ENCODE results near the gene AKAP8L.

The AKAP8L gene

GRCh38 chr19:15418579-15419412, at the start of gene AKAP8L:
AKAP8L (minus strand) TSS chr19:15418988; CDS start chr19:15418923, 65 bp downstream.
- FAIRE-seq (no peak), DNase-seq (ENCODE audit: insufficient read length, low spot score) (peak; percentile 95)
- peak; percentile 47 for TF ChIP-seq CTCF (IDR thresholded peaks at IDR 0.05; ENCODE audit: insufficient read depth, missing control alignments)

GRCh38 chr19:15467734-15468214, 49.0 kb upstream of the AKAP8L start:
- no peak for TF ChIP-seq CTCF (IDR thresholded peaks at IDR 0.05; ENCODE audit: insufficient read depth, missing control alignments)
- FAIRE-seq (no peak), DNase-seq (ENCODE audit: insufficient read length, low spot score) (no peak)

GRCh38 chr19:15466851-15467733, 48.3 kb upstream of the AKAP8L start:
- TF ChIP-seq CTCF (IDR thresholded peaks at IDR 0.05; ENCODE audit: insufficient read depth, missing control alignments), result no peak
- FAIRE-seq, result no peak
- DNase-seq (ENCODE audit: insufficient read length, low spot score), result no peak

- TF ChIP-seq CTCF (IDR thresholded peaks at IDR 0.05; ENCODE audit: insufficient read depth, missing control alignments), result no peak
- no peak for DNase-seq (ENCODE audit: insufficient read length, low spot score)
- FAIRE-seq, result no peak
These were observed 45.9 kb upstream of the AKAP8L start, which contains the start of gene RASAL3 for GRCh38 chr19:15464394-15465385. RASAL3 (minus strand) TSS chr19:15464544; CDS start chr19:15464358, 186 bp downstream.

GRCh38 chr19:15463861-15464371, 45.1 kb upstream of the AKAP8L start:
- FAIRE-seq, result no peak

More at GRCh38 chr19:15463861-15464371, 45.1 kb upstream of the AKAP8L start:
- no peak for DNase-seq (ENCODE audit: insufficient read length, low spot score)
- TF ChIP-seq CTCF (IDR thresholded peaks at IDR 0.05; ENCODE audit: insufficient read depth, missing control alignments), result no peak
